NCI-H2196 treated with DMSO at 0.1 percent for 48 hours (cell line): Measurements from ENCODE around the gene PARVA.

Source experiments
- DNase-seq: peaks from one replicate; lab custom pipeline; 2025; ENCODE audit not compliant: unreplicated experiment; lab: John Stamatoyannopoulos, UW

The PARVA gene

DNA sequence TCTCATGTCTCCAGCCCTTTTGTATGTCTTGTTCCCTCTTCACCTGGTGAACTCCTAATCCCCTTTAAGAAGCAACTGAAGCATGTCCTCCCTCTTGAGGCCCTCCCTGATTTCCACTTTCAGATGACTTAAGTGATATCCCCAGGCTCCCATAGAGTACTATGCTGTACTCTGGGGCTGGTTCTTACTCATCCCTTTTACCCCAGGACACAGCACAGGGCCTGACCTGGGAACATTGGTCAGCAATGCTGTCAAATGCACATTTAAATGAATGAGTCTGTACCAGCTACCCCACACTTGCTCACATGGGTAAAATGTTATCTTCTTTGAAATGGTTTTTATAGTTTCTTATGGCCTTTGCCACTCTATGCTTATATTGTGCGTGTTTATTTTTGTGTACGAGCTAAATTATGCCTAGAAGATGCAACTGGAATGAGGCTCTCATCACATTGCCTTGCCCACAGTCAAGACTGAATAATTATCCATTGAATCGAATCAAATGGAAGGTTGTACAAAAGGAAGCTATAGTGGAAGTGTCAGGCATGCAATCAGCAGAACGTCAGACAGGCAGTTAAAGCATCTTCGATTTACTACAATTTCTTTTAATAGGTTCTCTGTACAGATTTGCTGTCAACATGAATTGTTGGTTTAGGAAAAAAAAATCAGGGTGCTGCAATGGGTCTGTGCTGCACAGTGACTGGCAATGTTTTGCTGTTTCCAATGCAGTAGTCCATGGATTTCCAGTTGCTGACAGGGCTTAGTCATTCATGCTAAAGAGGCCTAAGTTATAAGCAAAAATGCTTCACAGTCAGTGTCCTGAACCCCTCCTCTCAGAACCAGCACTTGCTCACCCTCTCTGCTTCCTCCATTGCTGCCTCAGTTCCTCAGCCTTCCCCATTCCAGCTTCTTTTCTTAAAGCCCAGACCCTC lies 79.5 kb downstream of the PARVA start:
- DNase-seq = no peak

- DNase-seq = no peak
These were observed 80.7 kb downstream of the PARVA start for GRCh38 chr11:12458042-12458441.

DNA sequence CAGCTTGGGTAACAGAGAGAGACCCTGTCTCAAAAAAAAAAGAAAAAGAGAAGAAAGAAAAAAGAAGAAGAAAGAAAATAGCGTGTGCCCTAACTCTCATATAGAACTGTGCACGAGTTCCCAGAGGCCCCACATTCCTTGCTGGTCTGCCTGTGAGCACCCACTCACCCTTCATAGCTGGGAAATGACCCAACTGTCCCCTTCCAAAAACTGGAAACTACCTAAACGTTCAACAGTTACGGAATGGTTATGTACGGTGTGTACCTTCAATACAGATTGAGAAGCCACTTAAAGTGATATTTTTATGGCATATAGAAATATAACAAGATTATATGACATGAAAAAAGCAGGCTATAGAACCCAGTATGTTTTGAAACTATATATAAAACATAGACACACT lies 82.0 kb downstream of the PARVA start:
- DNase-seq = no peak

DNA sequence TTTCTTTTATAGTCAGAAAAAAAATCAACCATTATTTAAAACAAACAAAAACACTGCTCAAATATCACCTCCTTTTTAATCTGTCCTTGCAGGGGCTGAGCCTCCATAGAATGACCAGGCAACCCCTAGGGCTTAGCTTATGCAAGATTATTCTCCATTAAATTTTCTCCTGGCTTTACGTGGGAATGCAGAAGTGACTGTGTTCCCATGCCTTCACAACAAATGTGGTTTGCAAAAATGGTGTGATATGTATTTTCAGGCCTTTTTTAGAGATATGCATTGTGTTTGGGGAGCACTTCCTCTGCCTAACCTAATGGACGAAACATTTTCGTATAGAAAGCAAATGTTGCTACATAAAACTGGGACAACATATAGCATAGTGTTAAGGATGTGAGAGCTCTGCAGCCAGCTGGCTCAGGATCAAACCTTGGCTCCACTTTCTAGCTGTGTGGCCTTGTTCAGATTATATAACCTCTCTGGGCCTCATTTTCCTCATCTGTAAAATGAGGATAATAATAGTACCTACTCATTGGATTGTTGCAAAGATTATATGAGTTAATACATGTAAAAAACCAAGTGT lies 82.6 kb downstream of the PARVA start:
- no peak for DNase-seq

DNA sequence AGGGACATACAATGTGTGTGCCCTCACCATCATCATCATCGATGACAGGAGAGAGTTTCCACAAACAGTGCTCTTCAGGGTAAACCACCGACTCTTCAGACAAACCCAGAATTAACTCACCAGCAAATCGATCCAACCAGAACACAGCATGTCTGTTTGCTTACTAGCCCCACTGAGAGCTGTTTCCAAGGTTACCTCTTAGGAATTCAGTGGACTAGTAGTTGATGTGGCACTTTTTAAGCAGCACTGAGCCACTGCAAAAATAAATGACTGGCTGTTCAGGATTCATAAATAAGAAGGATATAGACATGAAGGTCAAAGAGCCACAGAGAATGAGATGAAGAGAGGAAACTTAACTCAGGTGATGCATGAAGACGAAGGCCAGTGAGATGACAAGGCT lies 83.1 kb downstream of the PARVA start:
- no peak for DNase-seq

DNA sequence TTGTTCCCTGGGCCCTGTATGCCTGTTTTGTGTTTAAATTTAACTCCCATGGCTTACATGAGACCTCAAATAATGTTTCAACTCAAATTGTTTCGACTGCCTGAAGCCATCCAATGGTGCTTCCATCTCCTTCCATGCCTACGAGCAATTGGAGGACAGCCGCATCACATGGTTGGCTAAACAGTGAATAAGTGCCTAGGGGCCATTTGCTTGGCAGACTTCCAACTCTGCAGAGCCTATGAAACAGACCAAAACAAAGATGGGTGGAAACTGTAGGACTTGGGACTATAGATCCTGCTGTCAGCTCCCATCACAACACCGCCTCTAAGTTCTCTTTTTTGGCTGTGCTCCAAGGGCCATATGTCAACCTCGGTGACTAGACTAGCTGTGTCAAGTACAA lies 84.1 kb downstream of the PARVA start:
- DNase-seq = no peak

GRCh38 chr11:12464303-12464702 lies 86.9 kb downstream of the PARVA start:
- no peak for DNase-seq

DNA sequence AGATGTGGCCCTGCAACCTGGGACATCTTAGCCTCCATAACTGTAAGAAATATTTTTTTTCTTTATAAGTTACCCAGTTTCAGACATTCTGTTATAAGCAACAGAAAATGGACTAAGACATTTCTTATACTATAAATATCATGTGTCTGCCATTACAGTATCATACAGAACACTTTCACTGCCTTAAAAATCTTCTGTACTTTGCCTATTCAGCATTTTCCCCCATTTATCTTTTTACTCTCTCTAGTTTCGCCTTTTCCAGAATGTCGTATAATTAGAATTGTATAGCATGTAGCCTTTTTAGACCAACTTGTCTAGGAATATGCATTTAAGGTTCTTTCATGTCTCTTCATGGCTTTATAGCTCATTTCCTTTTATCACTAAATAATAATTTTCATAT lies 88.0 kb downstream of the PARVA start:
- DNase-seq = no peak

DNA sequence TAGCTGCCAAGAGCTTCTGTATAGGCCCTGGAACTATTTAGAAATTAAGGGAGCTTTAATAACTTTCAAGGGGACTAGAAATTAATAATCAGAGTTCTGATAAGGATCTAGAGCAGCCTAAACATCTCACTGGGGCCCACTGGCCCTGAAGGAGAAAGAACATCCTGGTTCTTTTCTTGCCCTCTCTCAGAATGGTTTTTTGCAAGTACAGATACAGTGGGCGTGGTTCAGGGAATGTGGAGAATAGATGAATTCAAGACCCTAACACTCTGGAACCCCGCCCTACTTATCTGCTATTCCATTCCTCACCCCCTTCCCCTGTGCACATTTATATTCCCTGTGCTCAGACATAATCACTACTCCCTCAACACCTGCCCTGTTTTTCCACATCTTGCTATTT lies 90.2 kb downstream of the PARVA start:
- no peak for DNase-seq

DNA sequence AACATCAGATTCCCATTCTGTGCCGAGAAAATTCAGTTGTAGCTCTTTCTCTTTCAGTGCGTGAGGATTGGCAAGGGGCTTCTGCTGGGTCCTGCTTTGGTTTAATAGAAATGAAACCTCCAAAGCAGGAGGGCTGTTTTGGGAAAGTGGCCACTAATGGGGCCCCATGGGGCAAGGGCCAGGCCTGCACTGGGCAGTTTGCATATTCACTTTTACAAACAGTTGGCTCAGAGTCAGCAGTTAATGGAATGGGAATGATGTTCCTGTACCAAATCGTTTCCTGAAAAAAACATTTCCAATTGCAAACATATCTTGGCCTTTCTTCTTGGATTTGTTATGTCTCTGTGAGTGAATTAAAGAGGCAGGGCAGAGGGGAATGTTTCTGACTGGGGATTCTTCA lies 92.1 kb downstream of the PARVA start:
- no peak for DNase-seq

GRCh38 chr11:12470236-12470635 lies 92.9 kb downstream of the PARVA start:
- no peak for DNase-seq

- no peak for DNase-seq
These were observed 95.1 kb downstream of the PARVA start for GRCh38 chr11:12472401-12473005.

GRCh38 chr11:12473381-12473780 lies 96.0 kb downstream of the PARVA start:
- no peak for DNase-seq

DNA sequence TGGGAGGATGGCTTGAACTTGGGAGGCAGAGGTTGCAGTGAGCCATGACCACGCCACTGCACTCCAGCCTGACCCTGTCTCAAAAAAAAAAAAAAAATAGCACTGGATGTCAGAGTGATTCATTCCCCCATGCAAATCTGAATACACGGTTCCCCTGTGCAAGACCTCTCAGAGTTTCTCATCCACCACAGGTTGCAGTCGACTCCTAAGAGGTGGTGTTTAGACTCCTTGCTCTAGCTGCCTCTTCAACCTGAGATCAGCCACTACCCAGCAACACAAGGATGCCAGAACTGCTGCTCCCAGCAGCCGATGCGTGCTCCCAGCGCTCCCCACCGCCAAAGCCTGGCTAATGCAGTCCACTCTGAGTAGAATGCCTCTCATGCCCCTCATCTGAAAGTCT lies 97.5 kb downstream of the PARVA start:
- no peak for DNase-seq

GRCh38 chr11:12478743-12479142 lies 101.4 kb downstream of the PARVA start:
- DNase-seq = no peak

- DNase-seq = no peak
These were observed 103.0 kb downstream of the PARVA start for GRCh38 chr11:12480401-12480800.

DNA sequence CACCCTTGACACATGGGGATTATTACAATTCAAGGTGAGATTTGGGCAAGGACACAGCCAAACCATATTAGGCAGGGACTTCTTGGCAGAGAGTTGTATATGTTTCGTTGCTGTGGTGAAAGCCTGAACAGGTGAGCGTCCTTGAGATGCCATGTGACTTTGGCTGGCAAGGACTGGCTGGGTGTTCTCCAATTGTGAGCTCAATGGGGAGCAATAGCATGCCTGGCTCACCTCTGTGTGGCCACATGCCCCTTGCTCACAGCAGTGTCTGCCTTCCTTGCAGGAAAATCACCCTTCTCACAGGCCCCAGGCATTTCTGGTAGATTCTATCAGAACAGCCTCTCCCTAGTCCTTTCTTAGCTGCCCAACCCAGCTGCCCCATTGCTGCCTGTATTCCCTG lies 105.5 kb downstream of the PARVA start:
- DNase-seq = no peak

DNA sequence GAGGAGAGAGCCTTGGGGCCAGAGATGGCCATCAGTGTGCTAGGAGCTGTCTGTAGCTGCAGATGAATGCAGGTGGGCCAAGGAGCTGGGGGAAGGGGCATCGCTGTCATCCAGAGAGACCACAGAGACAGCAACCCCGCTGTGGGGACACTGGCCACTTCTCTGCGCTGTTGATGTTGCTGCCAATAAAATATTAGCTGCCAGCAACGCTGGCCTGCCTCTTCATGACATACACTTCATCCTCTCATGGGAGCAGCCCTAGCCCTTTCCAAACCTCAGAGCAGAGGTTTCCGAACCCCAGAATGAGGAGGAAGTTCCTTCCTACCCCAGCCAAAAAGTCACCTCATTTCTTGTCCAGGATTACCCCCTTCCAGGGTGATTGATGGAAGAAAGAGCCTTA lies 106.2 kb downstream of the PARVA start:
- no peak for DNase-seq

- no peak for DNase-seq
These were observed 108.0 kb downstream of the PARVA start for GRCh38 chr11:12485328-12485727.

DNA sequence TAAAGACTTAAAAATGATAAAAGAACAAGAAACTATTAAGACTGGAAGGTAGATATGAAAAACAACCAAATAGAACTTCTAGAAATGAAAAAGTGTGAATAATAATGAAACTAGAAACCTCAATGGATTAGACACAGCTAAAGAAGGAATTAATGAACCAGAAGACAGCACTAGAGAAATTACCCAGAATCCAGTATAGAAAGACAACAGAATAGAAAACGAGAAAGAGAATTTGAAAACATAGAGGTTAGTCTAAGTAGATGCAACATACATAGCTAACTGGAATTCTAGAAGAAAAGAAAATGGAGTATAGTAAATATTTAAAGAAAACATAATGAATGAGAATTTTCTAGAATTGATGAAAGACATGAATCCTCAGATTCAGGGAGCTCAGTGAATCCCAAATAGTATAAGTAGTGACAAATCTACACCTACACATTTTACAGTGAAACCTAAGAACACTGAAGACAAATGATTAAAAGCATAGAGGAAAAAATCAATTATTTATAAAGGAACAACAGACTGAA lies 111.9 kb downstream of the PARVA start:
- no peak for DNase-seq

- DNase-seq = no peak
These were observed 117.3 kb downstream of the PARVA start for GRCh38 chr11:12494699-12495098.
